Colonic mucosa (tissue), 4 donors: ENCODE measurements around the gene CHRNA3. TPM values are rescaled to one million over a fixed set of nuclear protein-coding genes. Genes with fewer than 3 reads are reported as not detected.

Experiments used
- DNase-seq: peaks from one replicate; pipeline ENCODE4 v3.0.0-alpha.2; 2020
- H3K27ac ChIP-seq: fragments of 200-600 bp; one replicate; pipeline ENCODE4 v1.8.0; 2021
- H3K27me3 ChIP-seq: fragments of 200-600 bp; one replicate; pipeline ENCODE4 v1.8.0; 2021
- H3K36me3 ChIP-seq: fragments of 200-600 bp; one replicate; pipeline ENCODE4 v1.8.0; 2021
- H3K4me1 ChIP-seq: fragments of 200-600 bp; one replicate; pipeline ENCODE4 v1.8.0; 2021; ENCODE audit warnings: mild to moderate bottlenecking
- H3K4me3 ChIP-seq: fragments of 200-600 bp; one replicate; pipeline ENCODE4 v1.8.0; 2021
- H3K9ac ChIP-seq, 2 donors: one replicate each; pipeline ENCODE4 v1.7.0; 2013; ENCODE audit warnings: control low read depth in 2 of 2, low read depth in 2 of 2, low read length in 2 of 2
- H3K9me3 ChIP-seq: fragments of 200-600 bp; one replicate; pipeline ENCODE4 v1.8.0; 2021
- intact Hi-C: fragments of 100-400 bp; cut with DNase I; formaldehyde crosslinking; loops from one replicate; pipeline ENCODE4 v1.14.1; 2022
- total RNA-seq, 2 donors: library from RNA; stranded (reverse); fragmentation: NEBNext Ultra II Directional in 1 of 2; extraction: Animal tissue kit (Norgen Biotek cat#: 25700) in 1 of 2; gene quantifications; one replicate each; pipeline ENCODE4 v1.2.1, GENCODE V29; 2021
- TF ChIP-seq, protein P1 (sequence below): fragments of 200-600 bp; IDR thresholded peaks from one replicate; pipeline ENCODE4 v1.8.0; 2022; ENCODE audit warnings: antibody characterized with exemption, mild to moderate bottlenecking
- donor health status: healthy.
- donor health status: DM: no; HTN: no; CAD: no.
- donor health status: DM: no; HTN: no; CAD: no.

The CHRNA3 gene
- total RNA-seq, 2 donors from 2014 or later, result 2.0 to 3.5 TPM

DNA sequence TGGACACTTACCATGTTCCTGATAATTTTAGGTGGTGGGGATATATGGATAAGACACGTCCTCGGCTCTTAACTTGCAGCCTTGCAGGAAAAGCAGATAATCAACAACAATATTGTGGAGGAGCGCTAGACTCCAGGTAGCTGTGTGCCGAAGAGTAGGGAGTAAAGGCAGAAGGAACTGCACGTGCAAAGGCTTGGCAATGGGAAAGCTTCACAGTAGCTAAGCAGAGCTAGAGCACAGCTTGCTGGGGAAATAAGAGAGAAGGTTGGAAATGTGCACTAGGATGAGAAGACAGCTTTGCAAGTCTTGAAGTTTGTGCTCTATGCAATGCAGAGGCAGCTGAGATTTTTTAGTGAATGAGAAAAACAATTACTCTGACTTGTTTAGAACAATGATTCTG, 68.2 kb downstream of the CHRNA3 start:
- no peaks in the 10 kb centered on the region for H3K27me3 ChIP-seq
- no peak overlapping the region for H3K4me3 ChIP-seq
- no peaks in the 10 kb centered on the region for H3K9me3 ChIP-seq
- no peak overlapping the region for H3K27ac ChIP-seq
- intact Hi-C loops, result no loop called here
- DNase-seq, result no peak
- TF ChIP-seq, protein P1, sequence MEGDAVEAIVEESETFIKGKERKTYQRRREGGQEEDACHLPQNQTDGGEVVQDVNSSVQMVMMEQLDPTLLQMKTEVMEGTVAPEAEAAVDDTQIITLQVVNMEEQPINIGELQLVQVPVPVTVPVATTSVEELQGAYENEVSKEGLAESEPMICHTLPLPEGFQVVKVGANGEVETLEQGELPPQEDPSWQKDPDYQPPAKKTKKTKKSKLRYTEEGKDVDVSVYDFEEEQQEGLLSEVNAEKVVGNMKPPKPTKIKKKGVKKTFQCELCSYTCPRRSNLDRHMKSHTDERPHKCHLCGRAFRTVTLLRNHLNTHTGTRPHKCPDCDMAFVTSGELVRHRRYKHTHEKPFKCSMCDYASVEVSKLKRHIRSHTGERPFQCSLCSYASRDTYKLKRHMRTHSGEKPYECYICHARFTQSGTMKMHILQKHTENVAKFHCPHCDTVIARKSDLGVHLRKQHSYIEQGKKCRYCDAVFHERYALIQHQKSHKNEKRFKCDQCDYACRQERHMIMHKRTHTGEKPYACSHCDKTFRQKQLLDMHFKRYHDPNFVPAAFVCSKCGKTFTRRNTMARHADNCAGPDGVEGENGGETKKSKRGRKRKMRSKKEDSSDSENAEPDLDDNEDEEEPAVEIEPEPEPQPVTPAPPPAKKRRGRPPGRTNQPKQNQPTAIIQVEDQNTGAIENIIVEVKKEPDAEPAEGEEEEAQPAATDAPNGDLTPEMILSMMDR, result no peak
- H3K4me1 ChIP-seq, result no peaks in the 10 kb centered on the region
- H3K9ac ChIP-seq, result no peak overlapping the region
- peaks cover 1% of the 10 kb centered on the region for H3K36me3 ChIP-seq

DNA sequence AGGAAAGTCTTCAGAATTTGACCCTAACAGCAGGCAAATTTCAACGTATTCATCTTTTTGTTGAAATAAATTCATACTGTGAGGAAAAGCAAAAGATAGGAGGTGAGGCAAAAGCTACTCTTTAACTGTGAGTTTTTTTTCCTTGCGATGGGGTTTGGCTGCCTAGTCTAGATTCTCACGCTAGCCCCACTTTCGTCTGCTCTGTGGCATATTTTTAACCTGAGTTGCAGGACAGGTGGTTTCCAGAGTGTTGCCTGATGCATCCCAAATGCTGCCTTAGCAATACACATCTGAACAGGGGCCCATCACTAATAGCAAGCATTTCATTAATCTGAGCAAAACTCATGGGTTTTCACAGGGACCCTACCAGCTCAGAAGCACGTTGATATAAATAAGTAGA, 68.9 kb downstream of the CHRNA3 start:
- no peak overlapping the region for H3K9ac ChIP-seq
- no peaks in the 10 kb centered on the region for H3K4me1 ChIP-seq
- peaks cover 8% of the 10 kb centered on the region for H3K36me3 ChIP-seq
- H3K9me3 ChIP-seq, result no peaks in the 10 kb centered on the region
- intact Hi-C loops, result no loop called here
- TF ChIP-seq, protein P1, result no peak
- H3K27me3 ChIP-seq, result no peaks in the 10 kb centered on the region
- no peak overlapping the region for H3K4me3 ChIP-seq
- H3K27ac ChIP-seq, result no peak overlapping the region
- DNase-seq, result no peak

DNA sequence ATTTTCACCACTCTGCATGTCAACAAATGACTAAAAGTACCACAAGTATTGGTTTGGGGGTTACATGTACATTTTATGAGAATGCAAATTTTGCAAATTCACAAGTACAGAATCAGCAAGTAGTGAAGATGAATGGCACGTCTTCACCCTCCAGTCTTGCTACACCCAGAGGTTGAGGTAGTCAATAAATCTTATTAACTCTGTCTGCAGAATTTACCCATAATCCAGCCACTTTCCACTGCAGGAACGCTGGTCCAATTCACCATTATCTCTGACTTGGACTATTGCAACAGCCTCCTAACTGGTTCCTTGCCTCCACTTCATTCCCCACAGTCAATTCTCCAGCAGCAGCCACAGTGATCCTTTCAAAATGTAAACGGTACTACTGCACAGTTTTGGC, 70.0 kb downstream of the CHRNA3 start:
- no peaks in the 10 kb centered on the region for H3K27me3 ChIP-seq
- no peaks in the 10 kb centered on the region for H3K4me1 ChIP-seq
- TF ChIP-seq, protein P1, result no peak
- H3K36me3 ChIP-seq, result peaks cover 19% of the 10 kb centered on the region
- no peak overlapping the region for H3K9ac ChIP-seq
- DNase-seq, result no peak
- no peak overlapping the region for H3K4me3 ChIP-seq
- H3K9me3 ChIP-seq, result no peaks in the 10 kb centered on the region
- intact Hi-C loops, result no loop called here
- no peak overlapping the region for H3K27ac ChIP-seq

DNA sequence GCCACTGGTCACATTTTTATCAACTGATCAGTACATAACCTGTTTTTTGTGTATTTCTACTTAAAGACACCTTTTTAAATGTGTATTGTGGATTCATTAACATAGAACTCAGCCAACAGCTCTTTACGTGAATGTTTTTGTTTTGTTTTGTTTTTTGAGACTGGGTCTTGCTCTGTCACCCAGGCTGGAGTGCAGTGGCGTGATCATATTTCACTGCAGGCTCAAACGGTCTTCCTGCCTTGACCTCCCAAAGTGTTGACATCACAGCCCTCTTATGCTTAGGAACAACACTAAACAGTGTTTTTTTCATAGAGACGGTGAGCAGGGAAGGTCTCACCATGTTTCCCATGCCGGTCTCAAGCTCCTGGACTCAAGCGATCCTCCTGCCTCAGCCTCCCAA, 70.6 kb downstream of the CHRNA3 start:
- Histone ChIP-seq H3K36me3 (peaks cover 25% of the 10 kb centered on the region), H3K9ac (no peak overlapping the region), H3K9me3 (no peaks in the 10 kb centered on the region), H3K27ac (no peak overlapping the region), H3K27me3 (no peaks in the 10 kb centered on the region), H3K4me3 (no peak overlapping the region), H3K4me1 (no peaks in the 10 kb centered on the region)
- intact Hi-C loops, result no loop called here
- TF ChIP-seq, protein P1, result no peak
- DNase-seq, result no peak

Other genes starting within 250 kb of the CHRNA3 start
- 10 to 100 TPM; 52.4 to 59.9 TPM for gene IREB2, start 182.8 kb downstream of the CHRNA3 start, total RNA-seq
- 1 to 10 TPM; 7.2 to 7.6 TPM for gene HYKK, start 113.4 kb downstream of the CHRNA3 start, total RNA-seq
- gene PSMA4, start 80.6 kb downstream of the CHRNA3 start, total RNA-seq, result 100 to 1,000 TPM; 160 to 212 TPM
- 10 to 100 TPM in 1 of 2 donors, 1 to 10 TPM in 1; 9.7 to 10.3 TPM for gene CHRNA5, start 55.5 kb downstream of the CHRNA3 start, total RNA-seq
- gene CHRNB4, start 20.2 kb upstream of the CHRNA3 start, total RNA-seq, result under 1 TPM in 1 of 2 donors, not detected in 1; 0.24 TPM
- 1 to 10 TPM; 1.6 to 1.8 TPM for gene ADAMTS7, start 190.5 kb upstream of the CHRNA3 start, total RNA-seq